Endothelial cell (in vitro differentiated cells): ENCODE results near the gene AGTR2. TPM values are rescaled to one million over a fixed set of nuclear protein-coding genes. Genes with fewer than 3 reads are reported as not detected.
"Not testable (repeated sequence)": the region's sequence is repeated elsewhere in the genome, so short reads cannot be mapped to it uniquely, and the experiment has no call there.

ENCODE experiments used
- DNase-seq: peaks from one replicate; pipeline ENCODE4 v3.0.0; 2021; ENCODE audit warnings: low spot score
- H3K27ac Mint-ChIP-seq: one replicate; pipeline ENCODE4 v1.8.0; 2021; ENCODE audit warnings: mixed read lengths, inconsistent platforms; ENCODE audit not compliant: unreplicated experiment
- H3K27me3 Mint-ChIP-seq: one replicate; pipeline ENCODE4 v1.8.0; 2021; ENCODE audit warnings: mild to moderate bottlenecking, moderate library complexity, mixed read lengths, inconsistent platforms; ENCODE audit not compliant: unreplicated experiment
- H3K36me3 Mint-ChIP-seq: one replicate; pipeline ENCODE4 v1.8.0; 2021; ENCODE audit warnings: mild to moderate bottlenecking, low read depth, mixed read lengths, inconsistent platforms; ENCODE audit not compliant: unreplicated experiment
- H3K4me1 Mint-ChIP-seq: one replicate; pipeline ENCODE4 v1.8.0; 2021; ENCODE audit warnings: mild to moderate bottlenecking, mixed read lengths, inconsistent platforms; ENCODE audit not compliant: unreplicated experiment
- H3K4me3 Mint-ChIP-seq: one replicate; pipeline ENCODE4 v1.8.0; 2021; ENCODE audit warnings: mild to moderate bottlenecking, mixed read lengths, inconsistent platforms; ENCODE audit not compliant: unreplicated experiment
- H3K9me3 Mint-ChIP-seq: one replicate; pipeline ENCODE4 v1.8.0; 2021; ENCODE audit warnings: mixed read lengths, inconsistent platforms; ENCODE audit not compliant: unreplicated experiment
- CTCF ChIP-seq: fragments of 200-600 bp; sonication (generic); IDR thresholded peaks from one replicate; pipeline ENCODE4 v1.5.0; 2021; ENCODE audit warnings: antibody characterized with exemption; ENCODE audit not compliant: unreplicated experiment
- long read RNA-seq: library from polyadenylated mRNA; unstranded; transcript quantifications from one replicate; pipeline ENCODE4 v2.0.0, GENCODE V29; 2020; ENCODE audit not compliant: unreplicated experiment
- total RNA-seq: library from RNA; stranded (reverse); fragmentation: NEBNext Ultra II Directional; extraction: Animal tissue kit (Norgen Biotek cat#: 25700); gene quantifications from one replicate; pipeline ENCODE4 v1.2.1, GENCODE V29; 2021; ENCODE audit not compliant: unreplicated experiment

The AGTR2 gene
- total RNA-seq: 0.13 TPM
- long read RNA-seq: 0 reads

DNA sequence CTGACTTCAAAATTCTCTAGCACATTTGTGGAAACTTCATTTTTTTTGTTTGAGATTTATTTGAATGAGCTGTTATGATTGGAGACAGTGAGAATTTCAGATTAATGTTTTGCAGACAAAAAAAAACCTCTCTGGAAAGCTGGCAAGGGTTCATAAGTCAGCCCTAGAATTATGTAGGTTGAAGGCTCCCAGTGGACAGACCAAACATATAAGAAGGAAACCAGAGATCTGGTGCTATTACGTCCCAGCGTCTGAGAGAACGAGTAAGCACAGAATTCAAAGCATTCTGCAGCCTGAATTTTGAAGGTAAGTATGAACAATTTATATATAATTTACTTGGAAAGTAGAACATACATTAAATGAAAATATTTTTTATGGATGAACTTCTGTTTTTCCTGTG, at the start of gene AGTR2:
AGTR2 (plus strand) TSS at position 234 of the 400 bp plus-strand sequence. CDS start 1,537 bp downstream, outside the sequence.
- H3K9me3 Mint-ChIP-seq: no peaks in the 10 kb centered on the region
- no peaks in the 10 kb centered on the region for H3K36me3 Mint-ChIP-seq
- H3K27ac Mint-ChIP-seq: no peak within 1 kb of the TSS
- TF ChIP-seq CTCF: no peak
- no peak within 1 kb of the TSS for H3K4me3 Mint-ChIP-seq
- no peaks in the 10 kb centered on the region for H3K4me1 Mint-ChIP-seq
- no peaks in the 10 kb centered on the region for H3K27me3 Mint-ChIP-seq
- no peak for DNase-seq

DNA sequence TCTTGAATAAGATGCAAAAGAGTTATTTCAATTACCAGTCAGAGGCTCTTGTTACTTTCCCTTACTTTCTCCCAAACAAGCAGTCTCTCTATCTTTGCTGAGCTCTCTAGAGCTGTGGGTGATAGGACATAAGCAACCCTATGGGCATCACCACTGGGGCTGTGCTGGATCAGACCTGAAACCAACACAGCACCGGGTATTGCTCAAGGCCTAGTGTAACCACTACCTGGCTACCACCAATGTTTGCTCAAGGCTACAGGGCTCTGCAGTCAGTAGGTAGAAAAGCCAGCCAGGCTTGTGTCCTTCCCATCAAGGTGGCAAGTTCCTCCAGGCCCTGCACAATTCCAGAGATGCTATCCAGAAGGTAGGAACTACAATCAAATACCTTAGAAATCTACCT, 35.3 kb upstream of the AGTR2 start:
- no peak for TF ChIP-seq CTCF
- Mint-ChIP-seq H3K4me3 (no peak overlapping the region), H3K4me1 (no peaks in the 10 kb centered on the region), H3K9me3 (no peaks in the 10 kb centered on the region), H3K27ac (no peak overlapping the region), H3K36me3 (no peaks in the 10 kb centered on the region), H3K27me3 (no peaks in the 10 kb centered on the region)
- no peak for DNase-seq

DNA sequence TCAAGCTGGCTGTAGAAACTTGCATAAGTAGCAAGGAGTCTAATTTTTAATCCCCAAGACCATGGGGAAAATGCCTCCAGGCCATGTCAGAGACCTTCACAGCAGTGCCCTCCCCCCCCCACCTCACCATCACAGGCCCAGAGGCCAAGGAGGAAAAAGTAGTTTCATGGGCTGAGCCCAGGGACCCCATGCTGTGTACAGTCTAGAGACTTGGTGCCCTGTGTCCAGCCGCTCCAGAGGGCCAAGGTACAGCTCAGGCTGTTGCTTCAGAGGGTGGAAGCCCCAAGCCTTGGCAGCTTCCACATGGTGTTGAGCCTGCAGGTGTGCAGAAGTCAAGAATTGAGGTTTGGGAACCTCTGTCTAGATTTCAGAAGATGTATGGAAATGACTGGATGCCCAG, 29.3 kb upstream of the AGTR2 start:
- not testable (repeated sequence) for H3K27ac Mint-ChIP-seq, H3K36me3 Mint-ChIP-seq, H3K27me3 Mint-ChIP-seq

GRCh38 chrX:116142976-116143375, 27.6 kb upstream of the AGTR2 start:
- H3K9me3 Mint-ChIP-seq: no peaks in the 10 kb centered on the region
- no peak overlapping the region for H3K27ac Mint-ChIP-seq
- H3K27me3 Mint-ChIP-seq: no peaks in the 10 kb centered on the region
- H3K4me3 Mint-ChIP-seq: no peak overlapping the region
- no peaks in the 10 kb centered on the region for H3K4me1 Mint-ChIP-seq
- no peak for TF ChIP-seq CTCF
- H3K36me3 Mint-ChIP-seq: no peaks in the 10 kb centered on the region
- no peak for DNase-seq

More for the DNA sequence above, 29.3 kb upstream of the AGTR2 start:
- H3K4me3 Mint-ChIP-seq, H3K9me3 Mint-ChIP-seq, DNase-seq, H3K4me1 Mint-ChIP-seq: not testable (repeated sequence)

DNA sequence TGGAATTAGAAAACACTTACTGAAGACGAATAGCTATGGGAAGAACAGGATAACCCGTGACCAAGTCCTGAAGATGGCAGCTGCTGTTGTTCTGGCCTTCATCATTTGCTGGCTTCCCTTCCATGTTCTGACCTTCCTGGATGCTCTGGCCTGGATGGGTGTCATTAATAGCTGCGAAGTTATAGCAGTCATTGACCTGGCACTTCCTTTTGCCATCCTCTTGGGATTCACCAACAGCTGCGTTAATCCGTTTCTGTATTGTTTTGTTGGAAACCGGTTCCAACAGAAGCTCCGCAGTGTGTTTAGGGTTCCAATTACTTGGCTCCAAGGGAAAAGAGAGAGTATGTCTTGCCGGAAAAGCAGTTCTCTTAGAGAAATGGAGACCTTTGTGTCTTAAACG, 2.4 kb downstream of the AGTR2 start:
- no peak for TF ChIP-seq CTCF
- H3K4me1 Mint-ChIP-seq: no peaks in the 10 kb centered on the region
- H3K4me3 Mint-ChIP-seq: no peak overlapping the region
- H3K27me3 Mint-ChIP-seq: no peaks in the 10 kb centered on the region
- H3K9me3 Mint-ChIP-seq: no peaks in the 10 kb centered on the region
- H3K36me3 Mint-ChIP-seq: no peaks in the 10 kb centered on the region
- H3K27ac Mint-ChIP-seq: no peak overlapping the region
- no peak for DNase-seq

GRCh38 chrX:116181300-116181699, 10.8 kb downstream of the AGTR2 start:
- no peaks in the 10 kb centered on the region for H3K4me1 Mint-ChIP-seq

More at GRCh38 chrX:116181300-116181699, 10.8 kb downstream of the AGTR2 start:
- Mint-ChIP-seq H3K27me3 (no peaks in the 10 kb centered on the region), H3K36me3 (no peaks in the 10 kb centered on the region), H3K27ac (no peak overlapping the region), H3K4me3 (no peak overlapping the region), H3K9me3 (no peaks in the 10 kb centered on the region)
- no peak for TF ChIP-seq CTCF
- DNase-seq: no peak
